Tongue (tissue), 2 donors: ENCODE data around the gene IL17RC. TPM values are rescaled to one million over a fixed set of nuclear protein-coding genes. Genes with fewer than 3 reads are reported as not detected.
A peak's percentile ranks its signal among the peaks of the same experiment; 100 is the strongest.
"Not testable (repeated sequence)": the region's sequence is repeated elsewhere in the genome, so short reads cannot be mapped to it uniquely, and the experiment has no call there.

ENCODE experiments used
- DNase-seq: peaks from one replicate; pipeline ENCODE4 v3.0.0-alpha.2; 2015
- total RNA-seq: library from RNA; depleted of rRNA; stranded (reverse); fragments of >200 nt; gene quantifications from one replicate; pipeline ENCODE4 v1.2.3, GENCODE V29; 2014

IL17RC gene
- total RNA-seq, 1 donor from 2014 or later, result 24.4 TPM

DNA sequence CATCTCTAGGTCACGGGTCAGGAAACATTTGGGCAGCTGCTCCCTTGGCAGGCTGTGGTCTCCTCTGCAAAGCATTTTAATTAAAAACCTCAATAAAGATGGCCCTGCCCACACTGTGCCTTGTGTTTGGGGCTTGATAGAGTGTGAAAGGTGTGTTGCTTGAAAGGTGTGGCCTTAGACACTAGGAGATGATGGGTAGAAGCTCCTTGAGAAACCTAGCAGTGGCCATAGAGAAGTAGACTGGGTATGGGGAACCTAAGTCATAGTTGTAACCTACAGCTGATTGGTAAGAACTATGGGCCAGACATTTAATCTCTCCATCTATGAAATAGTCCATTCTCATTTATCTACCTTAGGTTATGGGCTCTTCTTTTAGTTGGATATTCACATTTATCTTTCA lies 23.2 kb upstream of the IL17RC start:
- no peak for DNase-seq

DNA sequence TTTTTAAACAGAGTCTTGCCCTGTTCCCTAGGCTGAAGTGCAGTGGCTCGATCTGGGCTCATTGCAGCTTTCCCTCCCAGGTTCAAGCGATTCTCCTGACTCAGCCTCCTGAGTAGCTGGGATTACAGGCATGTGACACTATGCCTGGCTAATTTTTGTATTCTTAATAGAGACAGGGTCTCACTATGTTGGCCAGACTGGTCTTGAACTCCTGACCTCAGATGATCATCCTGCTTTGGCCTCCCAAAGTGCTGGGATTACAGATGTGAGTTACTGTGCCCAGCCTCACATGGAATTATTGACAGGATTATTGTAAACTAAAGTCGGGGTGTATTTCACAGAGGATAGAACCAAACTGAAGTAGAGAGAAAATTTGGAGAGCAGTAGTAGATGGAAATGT lies 21.2 kb upstream of the IL17RC start:
- not testable (repeated sequence) for DNase-seq

DNA sequence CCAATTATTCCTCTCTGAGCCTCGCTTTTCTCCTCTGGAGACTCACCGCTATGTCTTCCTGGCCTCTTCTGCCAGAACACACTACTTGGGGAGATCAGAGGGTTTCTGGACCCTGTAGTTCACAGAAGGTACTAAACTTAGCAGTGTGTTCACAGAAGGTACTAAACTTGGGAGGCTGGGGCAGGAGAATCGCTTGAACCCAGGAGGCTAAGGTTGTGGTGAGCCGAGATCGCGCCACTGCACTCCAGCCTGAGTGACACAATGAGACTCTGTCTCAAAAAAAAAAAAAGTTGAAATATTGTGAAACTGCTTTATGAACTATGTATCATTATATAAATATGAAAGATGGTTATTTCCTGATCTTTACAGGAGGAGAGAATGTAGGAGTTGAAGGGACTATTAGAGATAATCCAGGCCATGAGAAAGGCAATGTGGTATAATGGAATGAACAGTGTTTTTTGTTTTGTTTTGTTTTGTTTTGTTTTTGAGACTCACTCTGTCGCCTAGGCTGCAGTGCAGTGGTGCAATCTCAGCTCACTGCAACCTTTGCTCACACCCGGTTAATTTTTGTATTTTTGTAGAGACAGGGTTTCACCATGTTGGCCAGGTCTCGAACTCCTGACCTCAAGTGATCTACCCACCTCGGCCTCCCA lies 20.0 kb upstream of the IL17RC start:
- DNase-seq, result not testable (repeated sequence)

DNA sequence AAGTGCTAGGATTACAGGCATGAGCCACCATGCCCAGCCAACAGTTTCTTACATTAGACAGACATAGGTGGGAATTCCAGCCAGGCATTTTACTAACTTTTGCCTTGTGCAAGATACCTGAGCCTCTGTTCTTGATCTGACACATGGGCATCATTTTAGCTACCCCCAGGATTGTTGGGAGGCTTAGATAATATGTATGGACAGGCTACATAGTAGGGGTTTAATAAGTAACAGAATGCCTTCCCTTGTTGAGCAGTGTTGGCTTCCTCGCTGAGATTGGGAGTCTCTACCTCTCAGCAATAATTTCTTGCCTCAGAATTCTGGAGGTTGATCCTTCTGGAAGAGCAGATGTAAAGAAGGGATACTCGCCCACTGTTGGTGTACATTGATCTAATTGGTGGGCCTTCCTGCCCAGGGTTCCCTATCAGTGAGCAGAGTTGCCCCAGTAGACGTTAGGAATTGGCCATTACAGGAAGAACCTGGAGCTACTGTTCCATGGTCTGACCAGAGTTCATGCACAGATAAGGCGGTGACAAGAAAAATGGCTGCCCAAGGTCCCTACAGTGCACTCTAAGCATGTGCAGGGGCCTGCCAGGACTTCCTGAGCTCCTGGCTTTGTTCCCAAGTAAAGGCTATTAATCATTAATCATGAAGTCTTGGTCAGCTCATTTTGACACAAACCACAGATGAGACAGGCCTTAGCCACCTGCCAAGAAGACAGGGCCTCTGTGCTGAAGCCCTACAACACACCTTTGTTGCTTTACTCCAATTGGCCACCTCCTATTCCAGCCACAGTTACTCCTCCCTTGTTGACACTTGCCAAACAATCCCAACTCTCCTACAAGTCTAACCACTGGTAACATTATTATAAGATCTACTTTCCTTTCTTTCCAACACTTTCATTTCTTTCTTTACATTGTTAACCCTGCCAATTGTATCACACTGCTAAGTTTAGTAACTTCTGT lies 19.2 kb upstream of the IL17RC start:
- DNase-seq, result peak; percentile 24

DNA sequence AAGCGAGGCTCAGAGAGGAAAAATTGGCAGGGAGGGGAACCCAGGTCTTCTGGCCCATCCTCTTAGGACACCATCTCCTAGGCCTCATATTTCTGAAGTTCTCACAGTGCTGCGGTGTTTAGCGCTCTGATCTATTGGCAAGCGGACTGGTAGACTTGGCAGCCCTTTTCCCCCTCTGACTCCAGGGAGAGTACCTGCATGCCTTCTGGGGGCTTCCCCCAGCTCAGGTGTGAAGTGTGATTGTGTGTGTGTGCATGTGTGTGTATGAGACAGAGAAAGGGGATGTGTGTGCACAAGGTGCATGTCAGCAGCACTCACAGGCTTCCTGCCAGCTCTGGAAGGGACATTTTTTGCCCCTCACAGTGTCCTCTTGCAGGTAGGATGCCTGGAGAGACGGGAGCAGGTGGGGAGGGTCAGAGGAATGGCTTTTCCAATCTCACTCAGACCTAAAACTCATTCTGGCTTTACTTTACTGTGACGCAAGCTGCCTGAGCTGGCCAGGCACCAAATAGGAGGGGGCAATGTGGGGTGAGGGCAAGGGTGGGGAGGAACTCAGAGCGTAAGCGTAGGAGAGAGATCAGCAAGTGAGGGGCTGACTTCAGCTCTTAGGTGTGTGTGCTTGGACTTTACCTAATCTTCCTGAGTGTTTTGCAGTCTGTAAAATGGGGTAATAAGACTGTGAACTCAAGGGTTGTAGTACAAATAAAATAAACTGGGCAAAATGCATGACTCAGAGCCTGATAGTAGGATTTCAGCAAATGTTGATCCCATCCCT lies 18.2 kb upstream of the IL17RC start:
- no peak for DNase-seq

- DNase-seq, result no peak
Observed at GRCh38 chr3:9899289-9899791, 17.6 kb upstream of the IL17RC start.

- not testable (repeated sequence) for DNase-seq
Observed at GRCh38 chr3:9900965-9901415, 15.9 kb upstream of the IL17RC start.

- no peak for DNase-seq
Observed at GRCh38 chr3:9901967-9902366, 14.9 kb upstream of the IL17RC start.

- DNase-seq, result peak; percentile 33
Observed at GRCh38 chr3:9902372-9903237, 14.3 kb upstream of the IL17RC start, which contains the start of gene IL17RE. IL17RE (plus strand) TSS chr3:9902848; CDS start chr3:9902933, 85 bp downstream.

DNA sequence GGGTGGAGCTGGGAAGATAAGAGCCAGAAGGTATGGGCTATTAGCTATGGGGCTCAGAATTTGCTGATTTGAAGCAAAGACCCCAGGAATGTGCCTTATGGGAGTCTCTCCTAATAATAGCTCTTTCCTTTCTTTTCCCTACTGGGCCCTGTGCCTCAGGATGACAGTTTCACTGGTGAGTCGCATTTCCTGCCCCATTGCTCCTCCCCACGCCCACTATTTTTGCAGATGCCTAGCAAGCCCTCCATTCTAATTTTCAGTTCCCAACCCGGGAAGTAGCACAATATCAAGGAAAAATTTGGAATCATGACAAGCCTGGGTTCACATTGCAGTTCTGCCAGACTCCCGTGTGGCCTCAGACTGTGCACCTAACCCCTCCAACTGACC lies 13.7 kb upstream of the IL17RC start:
- no peak for DNase-seq

GRCh38 chr3:9903904-9904303 lies 13.0 kb upstream of the IL17RC start:
- no peak for DNase-seq

- no peak for DNase-seq
Observed at GRCh38 chr3:9906480-9906879, 10.4 kb upstream of the IL17RC start.

DNA sequence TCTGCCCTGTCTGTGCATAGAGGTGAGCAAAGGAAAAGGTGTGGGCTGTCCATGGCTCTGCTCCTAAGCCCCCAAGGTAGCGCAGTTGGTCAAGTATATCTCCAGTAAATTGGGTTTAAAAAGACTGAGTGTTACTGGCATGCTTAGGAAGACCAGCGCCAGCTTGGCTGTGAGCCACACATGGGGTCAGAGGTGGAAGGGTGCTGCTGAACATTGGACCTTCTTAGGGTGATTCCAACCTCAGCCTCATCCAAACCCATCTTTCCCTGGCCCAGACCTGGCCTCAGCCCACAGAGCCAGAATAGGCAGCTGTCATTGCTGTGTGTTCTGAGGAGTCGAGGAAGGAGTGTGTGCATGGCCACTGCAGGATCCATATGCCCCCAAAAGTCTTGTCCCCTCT lies 8.6 kb upstream of the IL17RC start:
- DNase-seq, result no peak

GRCh38 chr3:9909221-9910013 lies 7.5 kb upstream of the IL17RC start:
- DNase-seq, result no peak

- DNase-seq, result no peak
Observed at GRCh38 chr3:9911863-9912262, 5.0 kb upstream of the IL17RC start.

GRCh38 chr3:9912294-9912935 lies 4.5 kb upstream of the IL17RC start:
- DNase-seq, result no peak

DNA sequence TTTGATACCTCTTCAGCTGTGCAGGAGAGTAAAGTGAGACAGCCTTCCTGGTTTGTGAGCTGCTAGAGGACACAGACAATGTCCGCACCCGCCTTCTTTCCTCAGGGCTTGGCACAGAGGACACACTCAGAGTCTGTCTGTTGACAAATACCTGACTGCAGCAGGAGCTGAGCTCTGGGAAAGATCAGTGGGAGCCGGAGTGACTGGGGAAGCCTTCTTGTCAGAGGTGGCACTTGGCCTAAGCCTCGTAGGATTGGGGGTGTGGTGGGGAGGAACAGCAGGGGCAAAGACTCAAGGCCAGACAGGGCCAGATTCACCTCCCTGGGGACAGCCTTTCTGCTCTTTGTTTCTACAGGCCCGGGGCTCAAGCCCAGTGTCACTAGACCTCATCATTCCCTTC lies 3.3 kb upstream of the IL17RC start:
- DNase-seq, result no peak

GRCh38 chr3:9914011-9914410 lies 2.9 kb upstream of the IL17RC start:
- no peak for DNase-seq

GRCh38 chr3:9914559-9915253 lies 2.2 kb upstream of the IL17RC start:
- no peak for DNase-seq
